HG02938 (cell line): Measurements from ENCODE around the gene APOB.

Experiments used
- ATAC-seq: cut with Tn5 transposase; IDR thresholded peaks from one replicate; pipeline ENCODE4 v1.9.1; 2021; ENCODE audit warnings: mild to moderate bottlenecking, moderate library complexity; ENCODE audit not compliant: unreplicated experiment

Gene APOB

GRCh38 chr2:21006423-21007128 lies 37.3 kb downstream of the APOB start:
- ATAC-seq: no peak

GRCh38 chr2:21005700-21006422 lies 38.0 kb downstream of the APOB start:
- ATAC-seq: no peak

DNA sequence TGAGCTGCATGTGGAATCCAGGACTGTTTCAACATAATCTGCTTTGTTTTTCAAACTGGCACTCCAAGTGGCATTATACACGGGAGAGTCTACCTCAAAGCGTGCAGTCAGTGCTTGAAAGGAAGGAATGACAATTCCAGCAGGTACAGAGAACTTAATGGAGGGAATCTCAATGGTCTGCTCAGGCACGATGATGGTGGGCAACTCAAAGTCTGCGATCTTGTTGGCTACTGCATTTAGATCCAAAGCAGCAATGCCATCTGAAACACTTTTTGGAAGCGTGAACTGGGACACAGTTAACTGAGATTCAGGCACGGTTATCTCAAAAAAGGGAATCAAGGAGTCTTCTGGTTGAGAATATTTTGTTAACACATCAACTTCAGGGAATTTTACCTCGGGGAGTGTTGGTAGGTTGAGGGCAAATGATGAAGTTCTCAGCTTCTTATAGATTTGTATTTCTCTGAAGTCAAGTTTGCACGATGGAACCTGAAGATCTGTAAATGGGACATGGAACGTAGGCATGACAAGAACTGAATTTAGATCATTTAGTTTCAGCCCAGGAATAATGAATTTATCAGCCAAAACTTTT lies 38.7 kb downstream of the APOB start:
- no peak for ATAC-seq

DNA sequence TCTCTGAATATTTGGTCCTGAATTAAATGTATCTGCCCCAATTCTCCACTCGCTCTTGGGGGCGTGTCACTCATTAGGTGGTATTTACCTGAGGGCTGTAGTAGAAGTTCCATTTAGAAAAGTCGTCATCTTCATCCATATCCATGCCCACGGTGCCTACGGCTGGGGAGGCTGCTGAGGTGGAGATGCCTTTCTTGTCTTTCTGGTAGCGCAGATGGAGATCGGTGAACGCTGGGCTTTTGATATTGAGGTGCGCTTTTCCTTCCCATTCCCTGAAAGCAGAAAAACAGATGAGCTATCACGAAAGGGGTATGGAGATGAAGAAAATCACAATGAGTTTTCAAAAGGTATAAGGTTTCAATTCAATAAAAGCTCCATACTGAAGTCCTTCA lies 39.7 kb downstream of the APOB start:
- no peak for ATAC-seq

GRCh38 chr2:21003572-21004180 lies 40.2 kb downstream of the APOB start:
- ATAC-seq: no peak

- no peak for ATAC-seq
Measured at GRCh38 chr2:21002814-21003192, 41.1 kb downstream of the APOB start.

DNA sequence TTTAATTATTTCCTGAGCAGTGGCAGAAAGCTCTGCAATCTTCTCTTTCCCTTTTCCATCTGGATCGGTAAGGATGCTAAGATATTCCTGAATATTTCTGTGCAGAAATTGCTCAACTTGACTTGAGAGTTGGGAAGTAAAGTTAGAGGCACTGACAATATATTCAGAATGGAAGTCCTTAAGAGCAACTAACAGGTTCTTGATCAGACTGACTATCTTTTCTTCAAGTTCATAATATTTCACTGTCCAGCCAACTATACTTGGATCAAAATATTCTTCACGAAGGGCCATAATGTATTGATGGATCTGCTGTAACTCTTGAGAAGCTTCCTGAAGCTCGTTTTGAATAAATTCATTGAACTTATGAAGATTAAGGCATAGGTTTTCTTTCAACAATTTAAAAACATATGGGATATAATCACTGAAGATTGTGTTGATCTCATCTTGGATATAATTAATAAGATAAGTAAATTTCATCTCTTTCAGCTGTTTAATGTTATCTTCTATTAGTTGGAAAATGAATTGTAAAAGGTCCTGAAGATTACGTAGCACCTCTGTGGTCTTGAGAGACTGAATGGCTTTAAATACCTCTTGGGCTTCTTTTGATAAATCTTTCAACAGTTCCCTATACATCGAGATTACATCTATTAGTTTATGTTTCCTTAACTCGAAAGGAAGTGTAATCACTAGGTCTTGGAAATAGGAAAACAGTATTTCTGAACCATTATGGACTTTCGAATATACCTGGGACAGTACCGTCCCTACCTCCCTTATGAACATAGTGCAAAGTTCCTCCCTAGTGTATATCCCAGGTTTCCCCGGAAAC lies 41.7 kb downstream of the APOB start:
- no peak for ATAC-seq

DNA sequence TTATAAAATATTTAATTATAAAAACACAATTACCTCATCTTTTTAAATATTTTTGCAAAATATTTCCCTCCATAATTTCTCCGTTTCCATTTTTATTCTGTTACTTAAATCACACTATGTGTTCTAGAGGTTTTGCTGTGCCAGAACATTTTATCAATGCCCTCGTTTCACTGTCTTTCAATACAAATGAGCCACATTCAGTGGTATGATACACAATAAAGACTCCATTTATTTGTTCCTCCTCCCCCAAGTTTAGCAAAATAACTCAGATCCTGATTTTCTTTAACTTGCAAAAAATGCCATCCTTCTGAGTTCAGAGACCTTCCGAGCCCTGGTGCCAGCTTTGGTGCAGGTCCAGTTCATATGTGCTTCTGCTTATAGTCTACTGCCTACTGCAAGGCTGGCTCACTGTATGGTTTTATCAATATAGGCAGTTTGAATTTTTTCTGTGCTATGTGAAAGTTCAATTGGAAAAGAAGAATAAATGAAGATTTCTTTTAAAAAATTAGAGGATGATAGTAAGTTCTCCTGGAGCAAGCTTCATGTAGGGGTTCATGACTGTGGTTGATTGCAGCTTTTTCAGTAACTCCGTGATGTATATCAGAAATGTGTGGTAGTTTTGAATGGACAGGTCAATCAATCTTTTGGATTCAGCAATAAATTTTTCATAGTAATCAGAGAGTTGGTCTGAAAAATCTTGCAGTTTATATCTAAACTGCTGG lies 42.5 kb downstream of the APOB start:
- no peak for ATAC-seq

- ATAC-seq: no peak
Measured at GRCh38 chr2:20999906-21000645, 43.8 kb downstream of the APOB start.

- no peak for ATAC-seq
Measured at GRCh38 chr2:20998972-20999905, 44.6 kb downstream of the APOB start.

GRCh38 chr2:20997953-20998722 lies 45.7 kb downstream of the APOB start:
- no peak for ATAC-seq

GRCh38 chr2:20994130-20994529 lies 49.7 kb downstream of the APOB start:
- no peak for ATAC-seq

GRCh38 chr2:20992201-20992711 lies 51.6 kb downstream of the APOB start:
- no peak for ATAC-seq

DNA sequence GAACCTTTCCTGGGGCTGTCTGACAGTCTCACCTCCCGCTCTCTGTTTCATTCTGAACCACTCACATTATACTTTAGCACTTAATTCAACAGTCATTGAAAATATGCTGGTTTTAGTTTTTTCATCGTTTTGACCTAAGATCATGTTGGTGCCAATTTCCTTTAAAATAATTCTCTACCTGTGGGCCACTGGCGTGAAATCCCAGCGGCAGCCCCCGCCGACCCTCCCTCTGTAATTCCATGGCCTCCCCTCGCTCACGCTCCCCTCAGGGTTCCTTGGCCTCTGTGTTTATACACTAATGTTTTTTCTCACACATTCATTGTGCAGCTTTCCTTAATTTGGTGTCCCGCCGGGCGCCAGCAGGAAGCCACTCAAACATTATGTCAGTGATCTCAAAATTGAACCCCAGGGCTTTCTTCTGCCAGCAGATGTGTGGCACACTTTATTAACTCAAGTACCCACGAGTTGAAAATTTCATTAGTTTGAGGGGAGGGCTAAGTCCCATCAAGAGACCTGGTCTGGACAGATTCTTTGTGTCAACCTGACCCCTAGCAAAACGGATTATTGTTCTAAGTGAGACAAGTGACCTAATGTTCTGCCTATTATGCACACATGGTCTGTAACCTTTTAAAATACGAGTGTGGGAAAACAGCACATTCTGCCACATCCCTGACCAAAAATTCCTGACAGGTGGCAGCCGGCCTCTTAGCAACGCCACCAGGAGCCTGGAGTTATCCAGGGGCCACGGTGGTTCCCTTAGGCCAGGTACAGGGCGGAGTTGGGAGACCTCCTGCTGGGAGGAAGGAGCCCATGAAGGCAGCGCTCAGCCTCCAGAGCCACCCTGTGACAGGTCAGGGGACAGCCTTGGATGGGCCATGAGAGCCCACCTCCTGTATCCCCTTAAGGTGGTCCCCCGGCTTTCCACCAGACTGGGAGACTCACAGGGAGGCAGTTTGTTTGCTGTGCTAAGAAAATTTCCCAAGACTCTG lies 53.1 kb downstream of the APOB start:
- ATAC-seq: no peak

- no peak for ATAC-seq
Measured at GRCh38 chr2:20989404-20989803, 54.5 kb downstream of the APOB start.

GRCh38 chr2:20988905-20989304 lies 55.0 kb downstream of the APOB start:
- no peak for ATAC-seq
